Activated CD4-positive, alpha-beta T cell treated with anti-CD3 and anti-CD28 coated beads for 36 hours (primary cell): ENCODE data around the gene PPARG. TPM values are rescaled to one million over a fixed set of nuclear protein-coding genes. Genes with fewer than 3 reads are reported as not detected.
"Not testable (repeated sequence)": the region's sequence is repeated elsewhere in the genome, so short reads cannot be mapped to it uniquely, and the experiment has no call there.

ENCODE experiments used
- ATAC-seq: fragments of 200-7000 bp; cut with Tn5 transposase; one replicate; pipeline ENCODE4 v1.10.0; 2021; ENCODE audit warnings: mild to moderate bottlenecking, moderate library complexity
- CTCF ChIA-PET: fragments of 350-600 bp; sonication (Branson Sonifier 250); formaldehyde crosslinking; loops from one replicate; lab custom pipeline; 2021; ENCODE audit warnings: antibody characterized with exemption; lab: Charles Lee
- POLR2A ChIA-PET: fragments of 350-600 bp; sonication (Branson Sonifier 250); formaldehyde crosslinking; loops from one replicate; lab custom pipeline; 2021; ENCODE audit warnings: antibody characterized with exemption, inconsistent platforms; lab: Charles Lee
- DNase-seq: peaks from one replicate; pipeline ENCODE4 v3.0.0-alpha.2; 2020
- H3K27ac Mint-ChIP-seq: one replicate; pipeline ENCODE4 v1.8.0; 2021; ENCODE audit warnings: mixed read lengths
- H3K27me3 Mint-ChIP-seq: one replicate; pipeline ENCODE4 v1.8.0; 2021; ENCODE audit warnings: mixed read lengths
- H3K36me3 Mint-ChIP-seq: one replicate; pipeline ENCODE4 v1.8.0; 2021; ENCODE audit warnings: low read depth, mixed read lengths
- H3K4me1 Mint-ChIP-seq: one replicate; pipeline ENCODE4 v1.8.0; 2021; ENCODE audit warnings: mixed read lengths
- H3K4me3 Mint-ChIP-seq: one replicate; pipeline ENCODE4 v1.8.0; 2021; ENCODE audit warnings: mild to moderate bottlenecking, moderate library complexity, mixed read lengths
- H3K9me3 Mint-ChIP-seq: one replicate; pipeline ENCODE4 v1.8.0; 2021; ENCODE audit warnings: low read depth, mixed read lengths
- intact Hi-C, 2 experiments: fragments of 100-400 bp; cut with DNase I in 1 of 2; cut with micrococcal nuclease in 1 of 2; formaldehyde crosslinking; loops; one replicate each; pipeline versions ENCODE4 v1.14.2 to v1.15.1; 2022 to 2024; cut with DNase I, micrococcal nuclease
- total RNA-seq, 2 experiments: library from RNA; stranded (reverse); gene quantifications; one replicate each; pipeline ENCODE4 v1.2.3, GENCODE V29; 2021

Gene PPARG
- total RNA-seq, 2 experiments from 2014 or later, result 1.1 TPM

DNA sequence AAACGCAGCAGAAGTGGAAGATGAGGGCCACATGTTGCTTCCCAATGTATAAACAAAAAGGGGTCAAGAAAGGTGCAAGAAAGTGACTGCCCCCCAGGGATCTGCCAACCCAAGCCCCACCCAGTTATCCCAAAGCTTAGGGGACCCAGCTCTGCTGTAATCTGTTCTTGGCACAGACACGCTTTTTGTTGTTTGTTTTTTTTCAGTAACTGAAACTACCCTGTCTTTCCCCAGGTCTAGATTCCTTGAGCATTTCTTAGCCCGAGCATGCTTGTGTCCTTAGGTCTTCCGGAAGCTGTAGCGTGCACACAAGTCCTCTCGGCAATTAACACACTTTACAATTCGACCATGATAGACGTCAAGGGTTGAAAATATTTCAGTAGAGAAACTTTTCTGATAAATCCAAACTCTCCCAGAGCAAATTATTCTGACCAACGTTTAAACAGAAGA lies 8.5 kb upstream of the PPARG start:
- no peaks in the 10 kb centered on the region for H3K4me1 Mint-ChIP-seq
- ATAC-seq, result no peak
- peaks cover 42% of the 10 kb centered on the region for H3K27me3 Mint-ChIP-seq
- CTCF ChIA-PET, result no interaction called here
- intact Hi-C loops, result no loop called here
- no peak overlapping the region for H3K27ac Mint-ChIP-seq
- no peaks in the 10 kb centered on the region for H3K9me3 Mint-ChIP-seq
- H3K36me3 Mint-ChIP-seq, result no peaks in the 10 kb centered on the region
- H3K4me3 Mint-ChIP-seq, result no peak overlapping the region
- POLR2A ChIA-PET, result interaction anchor here (0.5 kb wide), 1 partner anchor 192 kb away, joined by 3 read pairs; no protein-coding TSS in a partner anchor
- no peak for DNase-seq

GRCh38 chr3:12284591-12284990 lies 4.3 kb upstream of the PPARG start:
- H3K36me3 Mint-ChIP-seq, result no peaks in the 10 kb centered on the region
- no peak overlapping the region for H3K27ac Mint-ChIP-seq
- ChIA-PET POLR2A (no interaction called here), CTCF (interaction anchor here (0.6 kb wide), 1 partner anchor 220 kb away, joined by 3 read pairs; no protein-coding TSS in a partner anchor)
- H3K4me3 Mint-ChIP-seq, result no peak overlapping the region
- peaks cover 57% of the 10 kb centered on the region for H3K27me3 Mint-ChIP-seq
- ATAC-seq (no peak), DNase-seq (no peak)
- intact Hi-C loops, result no loop called here
- no peaks in the 10 kb centered on the region for H3K9me3 Mint-ChIP-seq
- peaks cover 4% of the 10 kb centered on the region for H3K4me1 Mint-ChIP-seq

- DNase-seq (no peak), ATAC-seq (no peak)
- POLR2A ChIA-PET, result no interaction called here
- Mint-ChIP-seq H3K4me1 (peaks cover 4% of the 10 kb centered on the region), H3K36me3 (no peaks in the 10 kb centered on the region), H3K9me3 (no peaks in the 10 kb centered on the region), H3K27ac (no peak overlapping the region), H3K27me3 (peaks cover 52% of the 10 kb centered on the region), H3K4me3 (no peak overlapping the region)
- intact Hi-C loops, result loop anchor here (5.0 kb wide), 3 partner anchors 148 to 197 kb away; partner anchors contain the start of gene TSEN2 (in 1 of the 2)
- CTCF ChIA-PET, result interaction anchor here (0.6 to 1.4 kb wide), 2 partner anchors 150 to 219 kb away, joined by 3 to 5 read pairs; no protein-coding TSS in a partner anchor
Measured at GRCh38 chr3:12285003-12285555, 3.8 kb upstream of the PPARG start.

DNA sequence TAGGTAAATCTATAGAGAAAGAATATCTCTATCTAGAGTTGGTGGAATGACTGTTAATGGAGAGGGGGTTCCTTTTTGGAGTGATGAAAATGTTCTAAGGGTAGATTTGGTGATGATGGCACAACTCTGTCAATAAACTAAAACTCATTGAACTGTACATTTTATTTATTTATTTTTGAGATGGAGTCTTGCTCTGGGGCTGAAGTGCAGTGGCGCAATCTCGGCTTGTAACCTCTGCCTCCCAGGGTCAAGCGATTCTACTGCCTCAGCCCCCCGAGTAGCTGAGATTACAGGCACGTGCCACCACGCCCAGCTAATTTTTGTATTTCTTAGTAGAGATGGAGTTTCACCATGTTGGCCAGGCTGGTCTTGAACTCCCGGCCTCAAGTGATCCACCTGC lies 3.1 kb upstream of the PPARG start:
- ChIA-PET CTCF (interaction anchor here (0.6 to 1.4 kb wide), 2 partner anchors 150 to 180 kb away, joined by 4 to 5 read pairs; no protein-coding TSS in a partner anchor), POLR2A (interaction anchor here (0.7 kb wide), 2 partner anchors 129 to 150 kb away, joined by 3 read pairs; no protein-coding TSS in a partner anchor)
- peaks cover 46% of the 10 kb centered on the region for H3K27me3 Mint-ChIP-seq
- ATAC-seq, H3K4me3 Mint-ChIP-seq, DNase-seq, H3K9me3 Mint-ChIP-seq, H3K4me1 Mint-ChIP-seq, H3K36me3 Mint-ChIP-seq, H3K27ac Mint-ChIP-seq: not testable (repeated sequence)
- intact Hi-C loops, result loop anchor here (5.0 kb wide), 3 partner anchors 148 to 197 kb away; partner anchors contain the start of gene TSEN2 (in 1 of the 2)

DNA sequence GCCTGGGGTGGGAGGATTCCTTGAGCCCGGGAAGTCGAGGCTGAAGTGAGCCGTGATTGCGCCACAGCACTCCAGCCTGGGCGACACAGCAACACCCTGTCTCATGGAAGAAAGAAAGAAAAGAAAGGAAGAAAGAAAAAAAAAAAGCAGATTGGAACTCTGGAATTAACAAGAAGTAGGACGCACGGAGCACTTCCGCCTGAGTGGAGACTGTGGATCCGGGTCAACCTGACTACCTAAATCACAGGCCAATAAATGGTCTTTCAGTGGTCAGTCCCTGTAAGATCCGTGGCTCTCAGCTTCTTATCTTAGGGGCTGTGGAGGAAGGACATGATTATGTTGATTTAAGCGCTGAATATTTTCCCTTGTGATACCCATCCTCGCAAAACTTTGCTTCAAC lies 2.4 kb upstream of the PPARG start:
- peaks cover 48% of the 10 kb centered on the region for H3K27me3 Mint-ChIP-seq
- intact Hi-C loops, result loop anchor here (5.0 kb wide), 3 partner anchors 149 to 196 kb away; partner anchors contain the start of gene TSEN2 (in 1 of the 2)
- CTCF ChIA-PET, result interaction anchor here (1.1 to 1.4 kb wide), 2 partner anchors 151 to 193 kb away, joined by 4 to 5 read pairs; no protein-coding TSS in a partner anchor

DNA sequence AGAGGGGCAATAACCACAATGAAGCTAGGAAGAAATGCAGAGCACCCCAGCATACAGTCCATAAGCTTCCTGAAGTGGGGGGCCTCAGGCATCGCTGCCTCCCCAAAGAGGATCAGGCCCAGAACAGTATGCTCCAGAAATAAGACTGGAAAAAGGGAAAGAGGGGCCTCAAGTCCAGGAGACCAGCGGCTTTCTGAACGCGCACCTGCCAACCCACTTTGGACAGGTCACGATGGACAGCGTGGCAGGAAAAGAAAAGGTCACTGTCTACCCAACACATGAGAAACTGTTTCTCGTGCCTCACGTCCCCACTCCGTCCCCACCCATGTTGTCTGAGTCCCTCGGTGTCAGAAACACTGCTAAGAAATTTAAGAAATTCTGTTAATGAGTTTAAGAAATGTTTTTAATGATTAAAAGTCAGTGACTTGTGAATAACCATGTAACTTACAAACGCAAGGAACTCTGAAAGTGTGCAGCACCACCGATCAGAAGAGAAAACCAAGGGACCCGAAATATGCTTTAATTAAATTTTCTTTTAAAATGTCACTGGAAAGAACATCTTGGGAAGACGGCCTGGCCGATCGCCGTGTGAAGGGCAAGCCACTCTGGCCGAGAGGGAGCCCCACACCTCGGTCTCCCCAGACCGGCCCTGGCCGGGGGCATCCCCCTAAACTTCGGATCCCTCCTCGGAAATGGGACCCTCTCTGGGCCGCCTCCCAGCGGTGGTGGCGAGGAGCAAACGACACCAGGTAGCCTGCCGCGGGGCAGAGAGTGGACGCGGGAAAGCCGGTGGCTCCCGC lies 1.7 kb upstream of the PPARG start:
- peak; percentile 32 for DNase-seq
- ChIA-PET POLR2A (no interaction called here), CTCF (interaction anchor here (1.1 to 1.4 kb wide), 2 partner anchors 152 to 192 kb away, joined by 4 to 5 read pairs; no protein-coding TSS in a partner anchor)
- intact Hi-C loops, result loop anchor here (5.0 kb wide), 3 partner anchors 150 to 195 kb away; partner anchors contain the start of gene TSEN2 (in 1 of the 2)
- Mint-ChIP-seq H3K27ac (no peak overlapping the region), H3K36me3 (no peaks in the 10 kb centered on the region), H3K4me3 (peak overlapping the region; percentile 51), H3K27me3 (peaks cover 47% of the 10 kb centered on the region), H3K4me1 (peaks cover 4% of the 10 kb centered on the region), H3K9me3 (no peaks in the 10 kb centered on the region)
- peak; percentile 32 for ATAC-seq

More for the DNA sequence above, 2.4 kb upstream of the PPARG start:
- POLR2A ChIA-PET, result interaction anchor here (0.7 kb wide), 2 partner anchors 128 to 151 kb away, joined by 3 read pairs; no protein-coding TSS in a partner anchor
- H3K4me1 Mint-ChIP-seq, result peaks cover 4% of the 10 kb centered on the region
- no peak overlapping the region for H3K27ac Mint-ChIP-seq
- DNase-seq (no peak), ATAC-seq (no peak)
- H3K9me3 Mint-ChIP-seq, result no peaks in the 10 kb centered on the region
- no peaks in the 10 kb centered on the region for H3K36me3 Mint-ChIP-seq
- H3K4me3 Mint-ChIP-seq, result no peak overlapping the region

DNA sequence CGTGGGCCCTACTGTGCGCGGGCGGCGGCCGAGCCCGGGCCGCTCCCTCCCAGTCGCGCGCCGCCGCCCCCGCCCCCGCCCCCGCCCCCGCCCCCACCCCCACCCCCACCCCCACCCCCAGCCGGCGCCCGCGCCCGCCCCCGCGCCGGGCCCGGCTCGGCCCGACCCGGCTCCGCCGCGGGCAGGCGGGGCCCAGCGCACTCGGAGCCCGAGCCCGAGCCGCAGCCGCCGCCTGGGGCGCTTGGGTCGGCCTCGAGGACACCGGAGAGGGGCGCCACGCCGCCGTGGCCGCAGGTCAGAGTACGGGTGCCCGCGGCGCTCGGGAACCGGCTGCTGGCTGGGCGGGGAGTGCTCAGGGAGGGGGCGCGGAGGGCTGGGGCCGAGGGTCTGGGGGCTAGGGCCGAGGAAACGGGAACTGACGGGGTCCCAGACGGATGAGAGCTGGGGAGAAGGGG lies 1.1 kb upstream of the PPARG start:
- intact Hi-C loops, result loop anchor here (5.0 kb wide), 3 partner anchors 150 to 195 kb away; partner anchors contain the start of gene TSEN2 (in 1 of the 2)
- POLR2A ChIA-PET, result no interaction called here
- Mint-ChIP-seq H3K9me3 (no peaks in the 10 kb centered on the region), H3K27me3 (peaks cover 47% of the 10 kb centered on the region), H3K4me1 (peaks cover 4% of the 10 kb centered on the region), H3K4me3 (peak overlapping the region; percentile 52), H3K36me3 (no peaks in the 10 kb centered on the region), H3K27ac (no peak overlapping the region)
- DNase-seq (peak; percentile 44), ATAC-seq (peak; percentile 70)
- CTCF ChIA-PET, result no interaction called here

- CTCF ChIA-PET, result no interaction called here
Measured at GRCh38 chr3:12289524-12289923, 654 bp downstream of the PPARG start.

DNA sequence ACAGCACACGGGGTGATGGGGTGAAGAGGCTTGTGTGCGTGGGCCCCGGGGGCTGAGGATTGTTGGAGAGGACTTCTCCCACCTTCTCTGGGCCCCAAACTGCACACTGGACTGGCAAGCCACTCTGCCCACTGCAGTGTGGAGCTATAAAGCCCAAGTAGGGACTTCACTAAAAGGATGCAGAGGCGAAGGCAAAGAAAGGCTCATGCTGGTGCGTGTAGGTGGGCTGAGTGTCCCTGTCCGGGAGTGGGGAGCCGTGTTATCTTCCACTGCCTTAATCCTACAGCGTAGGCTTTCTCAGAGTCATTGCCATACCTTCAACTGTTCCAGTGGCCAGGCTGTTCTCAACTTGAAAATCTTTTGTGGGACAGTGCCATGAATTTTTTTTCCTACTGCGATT lies 3.9 kb downstream of the PPARG start:
- no peak overlapping the region for H3K27ac Mint-ChIP-seq
- CTCF ChIA-PET, result no interaction called here
- no peaks in the 10 kb centered on the region for H3K9me3 Mint-ChIP-seq
- DNase-seq (no peak), ATAC-seq (no peak)
- peaks cover 4% of the 10 kb centered on the region for H3K4me1 Mint-ChIP-seq
- POLR2A ChIA-PET, result no interaction called here
- peaks cover 18% of the 10 kb centered on the region for H3K27me3 Mint-ChIP-seq
- no peaks in the 10 kb centered on the region for H3K36me3 Mint-ChIP-seq
- no peak overlapping the region for H3K4me3 Mint-ChIP-seq
- intact Hi-C loops, result no loop called here

More at GRCh38 chr3:12289524-12289923, 654 bp downstream of the PPARG start:
- H3K4me3 Mint-ChIP-seq, result no peak overlapping the region
- H3K27me3 Mint-ChIP-seq, result peaks cover 35% of the 10 kb centered on the region
- H3K4me1 Mint-ChIP-seq, result peaks cover 4% of the 10 kb centered on the region
- DNase-seq (no peak), ATAC-seq (no peak)
- POLR2A ChIA-PET, result no interaction called here
- intact Hi-C loops, result loop anchor here (5.0 kb wide), 3 partner anchors 152 to 193 kb away; partner anchors contain the start of gene TSEN2 (in 1 of the 2)
- H3K36me3 Mint-ChIP-seq, result no peaks in the 10 kb centered on the region
- H3K9me3 Mint-ChIP-seq, result no peaks in the 10 kb centered on the region
- no peak overlapping the region for H3K27ac Mint-ChIP-seq

- Mint-ChIP-seq H3K27me3 (peaks cover 6% of the 10 kb centered on the region), H3K36me3 (no peaks in the 10 kb centered on the region), H3K27ac (no peak overlapping the region), H3K9me3 (no peaks in the 10 kb centered on the region), H3K4me3 (no peak overlapping the region), H3K4me1 (no peaks in the 10 kb centered on the region)
- ChIA-PET CTCF (interaction anchor here (1.5 kb wide), 1 partner anchor 184 kb away, joined by 4 read pairs; no protein-coding TSS in a partner anchor), POLR2A (no interaction called here)
- DNase-seq, result no peak
- intact Hi-C loops, result no loop called here
- no peak for ATAC-seq
Measured at GRCh38 chr3:12294885-12295580, 6.2 kb downstream of the PPARG start.
